ENCODE results near the gene STAT1.

GRCh38 chr2:191023235-191023679 is 9.3 kb upstream of the STAT1 start:
- TF ChIP-seq CTCF (IDR thresholded peaks at IDR 0.05) (no peak), POLR2A (IDR thresholded peaks at IDR 0.05) (no peak)
